Measurements from ENCODE around the gene KDM4D.

Gene KDM4D

DNA sequence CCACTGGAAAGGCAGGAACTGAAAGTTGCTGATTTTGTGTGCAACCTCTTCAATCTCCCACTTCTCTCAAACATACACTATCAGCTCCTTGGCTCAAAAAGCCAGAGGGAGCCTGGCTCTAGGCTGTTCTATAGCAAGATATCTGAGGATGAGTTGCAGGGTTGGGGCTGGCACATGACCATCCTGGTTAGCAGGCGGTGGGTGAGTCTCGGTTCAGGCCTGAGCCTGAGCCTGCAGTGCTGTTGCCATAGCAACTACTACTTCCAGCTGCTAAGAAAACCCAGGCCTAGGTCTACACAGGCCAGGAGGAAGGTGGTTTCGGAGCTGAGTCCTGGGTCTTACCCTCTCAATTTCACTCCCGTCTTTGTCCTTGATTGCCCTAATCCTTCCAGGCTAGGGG, 39.1 kb upstream of the KDM4D start:
- Histone ChIP-seq H3K9ac (ENCODE audit: low read length) (no peak overlapping the region), H3K4me3 (ENCODE audit: low read depth in 1 of 2, low read length in 2 of 2) (no peak overlapping the region), H3K36me3 (ENCODE audit: insufficient read depth, low read length) (no peaks in the 10 kb centered on the region), H3K27me3 (ENCODE audit: control insufficient read depth in 1 of 2, insufficient read depth in 2 of 2, low read length in 2 of 2) (no peaks in the 10 kb centered on the region), H3K27ac (ENCODE audit: low read depth, low read length) (no peak overlapping the region), H3K4me1 (ENCODE audit: insufficient read depth, low read length) (no peaks in the 10 kb centered on the region), H3K9me3 (ENCODE audit: low read length) (no peaks in the 10 kb centered on the region)

DNA sequence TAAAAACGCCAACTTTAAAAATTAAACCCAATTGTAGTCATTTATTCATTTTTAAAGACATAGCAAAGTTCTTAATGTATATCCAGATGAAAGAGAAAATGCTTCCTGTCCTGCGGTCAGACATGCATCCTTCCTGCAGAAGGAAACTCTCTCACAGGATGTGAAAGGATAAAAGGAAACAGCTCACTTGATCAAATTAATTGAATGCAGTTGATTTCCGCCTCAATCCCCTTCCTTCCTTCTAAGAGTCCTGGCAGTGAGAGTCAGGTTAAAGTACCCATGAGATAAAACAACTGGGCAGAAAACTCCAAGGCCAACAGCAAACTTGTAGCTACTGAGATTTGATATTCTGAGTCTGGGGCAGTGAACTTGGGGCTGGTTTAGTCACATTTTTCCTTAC, 38.7 kb upstream of the KDM4D start:
- no peak overlapping the region for H3K9ac ChIP-seq (ENCODE audit: low read length)
- no peaks in the 10 kb centered on the region for H3K36me3 ChIP-seq (ENCODE audit: insufficient read depth, low read length)
- H3K4me3 ChIP-seq (ENCODE audit: low read depth in 1 of 2, low read length in 2 of 2): no peak overlapping the region
- no peaks in the 10 kb centered on the region for H3K9me3 ChIP-seq (ENCODE audit: low read length)
- H3K27me3 ChIP-seq (ENCODE audit: control insufficient read depth in 1 of 2, insufficient read depth in 2 of 2, low read length in 2 of 2): no peaks in the 10 kb centered on the region
- no peaks in the 10 kb centered on the region for H3K4me1 ChIP-seq (ENCODE audit: insufficient read depth, low read length)
- H3K27ac ChIP-seq (ENCODE audit: low read depth, low read length): no peak overlapping the region

DNA sequence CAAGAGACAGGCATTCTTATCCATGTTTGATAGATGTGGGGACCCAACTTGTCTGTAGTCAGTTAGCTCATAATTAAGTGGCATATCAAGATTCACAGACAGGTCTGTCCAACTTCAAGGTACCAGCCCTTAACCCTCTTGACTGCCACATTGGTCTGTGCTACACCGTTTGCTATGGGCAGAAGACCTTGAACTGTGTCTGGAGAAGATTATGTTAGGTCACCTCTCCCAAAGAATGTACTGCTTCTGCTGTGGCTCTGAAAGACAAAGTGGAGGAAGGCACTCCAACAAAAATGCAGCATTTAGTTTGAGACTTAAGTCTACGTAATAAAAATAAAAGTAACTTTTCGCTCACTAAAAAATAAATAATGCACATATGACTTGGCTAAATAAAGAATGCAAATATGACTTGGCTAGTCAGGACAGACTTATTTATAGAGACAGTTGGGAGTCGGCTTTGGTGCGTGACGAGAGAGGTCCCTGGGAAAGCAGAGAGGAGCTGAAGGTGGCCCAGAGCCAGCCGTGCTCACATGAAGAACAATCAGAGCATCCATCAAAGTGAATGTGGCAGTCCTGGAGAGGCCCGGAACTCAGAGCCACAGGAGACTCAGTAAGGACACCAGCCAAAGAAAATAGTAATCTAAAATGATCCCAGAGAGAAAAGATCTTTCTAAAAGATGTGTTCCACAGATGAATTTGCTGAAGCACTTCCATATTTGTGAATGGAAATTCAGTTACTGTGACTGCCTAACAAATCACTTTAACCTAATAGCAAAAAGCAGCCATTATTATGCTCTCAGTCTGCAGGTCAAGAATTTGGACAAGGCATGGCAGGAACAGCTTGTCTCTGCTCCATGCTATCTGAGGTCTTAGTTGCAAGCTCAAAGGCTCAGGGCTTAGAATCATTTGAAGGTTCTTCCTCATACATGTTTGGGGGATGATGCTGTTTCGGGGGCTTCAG, 35.1 kb upstream of the KDM4D start:
- no peaks in the 10 kb centered on the region for H3K4me1 ChIP-seq (ENCODE audit: insufficient read depth, low read length)
- H3K9me3 ChIP-seq (ENCODE audit: low read length): no peaks in the 10 kb centered on the region
- no peaks in the 10 kb centered on the region for H3K27me3 ChIP-seq (ENCODE audit: control insufficient read depth in 1 of 2, insufficient read depth in 2 of 2, low read length in 2 of 2)
- H3K9ac ChIP-seq (ENCODE audit: low read length): no peak overlapping the region
- no peak overlapping the region for H3K27ac ChIP-seq (ENCODE audit: low read depth, low read length)
- H3K4me3 ChIP-seq (ENCODE audit: low read depth in 1 of 2, low read length in 2 of 2): no peak overlapping the region
- H3K36me3 ChIP-seq (ENCODE audit: insufficient read depth, low read length): no peaks in the 10 kb centered on the region

DNA sequence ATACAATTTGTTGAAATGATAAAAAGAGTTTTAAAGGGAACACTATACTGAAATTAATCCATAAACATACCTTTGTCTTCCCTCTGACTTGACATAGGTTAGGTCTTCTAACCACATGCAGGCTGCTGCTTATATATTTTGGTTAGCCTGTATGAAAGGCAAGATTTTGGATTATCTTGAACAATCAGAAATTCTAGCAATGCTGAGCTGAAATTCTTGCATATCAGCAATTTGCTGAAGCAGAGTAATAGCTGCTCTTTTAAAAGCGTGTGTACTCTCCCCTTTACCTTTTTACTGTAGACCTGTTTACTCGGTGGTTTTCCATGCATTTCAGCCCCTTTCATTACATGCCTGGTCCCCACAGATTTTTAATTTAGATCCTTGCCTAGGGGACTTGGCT, 34.2 kb upstream of the KDM4D start:
- Histone ChIP-seq H3K9me3 (ENCODE audit: low read length) (no peaks in the 10 kb centered on the region), H3K9ac (ENCODE audit: low read length) (no peak overlapping the region), H3K27me3 (ENCODE audit: control insufficient read depth in 1 of 2, insufficient read depth in 2 of 2, low read length in 2 of 2) (no peaks in the 10 kb centered on the region), H3K4me1 (ENCODE audit: insufficient read depth, low read length) (no peaks in the 10 kb centered on the region), H3K4me3 (ENCODE audit: low read depth in 1 of 2, low read length in 2 of 2) (no peak overlapping the region), H3K27ac (ENCODE audit: low read depth, low read length) (no peak overlapping the region), H3K36me3 (ENCODE audit: insufficient read depth, low read length) (no peaks in the 10 kb centered on the region)

DNA sequence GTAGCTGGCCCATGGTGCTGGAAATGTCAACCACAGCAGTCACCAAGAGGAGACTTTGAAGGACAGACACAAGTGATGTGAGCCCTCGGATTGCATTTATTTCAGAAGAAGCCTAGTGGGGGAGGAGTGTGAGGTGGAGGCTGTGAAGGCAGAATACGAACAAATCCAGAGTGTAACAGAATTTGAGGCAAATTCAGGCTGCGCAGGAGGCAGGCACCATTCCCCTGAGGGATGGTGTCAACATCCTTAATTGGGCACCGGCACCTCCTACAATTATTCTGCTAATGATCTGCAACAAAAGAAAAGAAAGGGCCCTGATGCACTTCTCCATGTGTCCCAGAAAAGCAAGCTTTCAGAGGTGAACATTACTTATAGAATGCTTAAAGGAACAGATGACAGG, 32.4 kb upstream of the KDM4D start:
- no peaks in the 10 kb centered on the region for H3K9me3 ChIP-seq (ENCODE audit: low read length)
- no peak overlapping the region for H3K4me3 ChIP-seq (ENCODE audit: low read depth in 1 of 2, low read length in 2 of 2)
- no peaks in the 10 kb centered on the region for H3K27me3 ChIP-seq (ENCODE audit: control insufficient read depth in 1 of 2, insufficient read depth in 2 of 2, low read length in 2 of 2)
- H3K36me3 ChIP-seq (ENCODE audit: insufficient read depth, low read length): no peaks in the 10 kb centered on the region
- H3K4me1 ChIP-seq (ENCODE audit: insufficient read depth, low read length): no peaks in the 10 kb centered on the region
- H3K27ac ChIP-seq (ENCODE audit: low read depth, low read length): no peak overlapping the region
- H3K9ac ChIP-seq (ENCODE audit: low read length): no peak overlapping the region

DNA sequence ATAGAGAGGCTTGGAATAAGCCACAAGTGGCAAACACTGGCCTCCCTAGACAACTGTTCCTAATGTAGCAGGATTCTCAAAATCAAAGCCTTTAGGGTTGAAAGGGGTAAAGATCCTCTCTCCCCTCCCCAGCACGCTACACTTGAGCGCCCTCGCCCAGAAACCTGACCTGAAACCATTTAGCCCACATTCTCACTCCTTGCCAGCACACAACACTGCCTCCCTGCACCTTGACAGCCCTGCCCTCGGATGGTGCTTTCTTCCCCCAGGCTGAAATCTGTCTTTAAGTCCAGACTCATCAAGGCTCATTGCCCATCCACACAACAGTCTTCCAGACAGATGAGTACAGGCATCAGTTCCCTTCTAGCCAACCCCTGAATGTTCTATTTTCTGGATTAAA, 26.7 kb upstream of the KDM4D start:
- Histone ChIP-seq H3K36me3 (ENCODE audit: insufficient read depth, low read length) (no peaks in the 10 kb centered on the region), H3K4me3 (ENCODE audit: low read depth in 1 of 2, low read length in 2 of 2) (no peak overlapping the region), H3K27me3 (ENCODE audit: control insufficient read depth in 1 of 2, insufficient read depth in 2 of 2, low read length in 2 of 2) (no peaks in the 10 kb centered on the region), H3K27ac (ENCODE audit: low read depth, low read length) (no peak overlapping the region), H3K4me1 (ENCODE audit: insufficient read depth, low read length) (no peaks in the 10 kb centered on the region), H3K9me3 (ENCODE audit: low read length) (no peaks in the 10 kb centered on the region), H3K9ac (ENCODE audit: low read length) (no peak overlapping the region)

DNA sequence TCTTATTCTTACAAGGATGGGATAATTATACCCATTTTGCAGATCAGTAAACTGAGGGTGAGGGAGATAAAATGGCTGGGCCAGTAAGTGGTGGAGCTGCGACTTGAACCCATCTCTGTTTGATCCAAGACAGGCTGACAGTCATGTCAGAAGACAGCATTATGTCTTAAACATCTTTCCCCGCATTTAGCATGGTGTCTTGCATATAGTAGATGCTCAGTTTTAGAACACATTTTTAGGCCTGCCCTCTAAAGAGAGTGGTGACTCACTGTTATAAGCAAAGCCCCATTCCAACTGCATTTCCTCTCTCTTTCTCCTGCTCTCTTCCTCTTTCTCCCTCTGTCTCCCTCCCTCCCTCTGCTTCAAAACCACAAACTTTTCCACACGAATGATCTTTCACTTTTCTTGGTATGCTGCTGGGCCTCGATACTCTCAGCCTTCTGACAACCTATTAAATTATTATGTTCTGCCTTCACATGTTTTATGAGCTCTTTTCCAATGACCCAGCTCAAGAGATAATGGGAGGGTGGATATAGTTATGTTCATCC, 25.4 kb upstream of the KDM4D start:
- Histone ChIP-seq H3K27ac (ENCODE audit: low read depth, low read length) (no peak overlapping the region), H3K27me3 (ENCODE audit: control insufficient read depth in 1 of 2, insufficient read depth in 2 of 2, low read length in 2 of 2) (no peaks in the 10 kb centered on the region), H3K9ac (ENCODE audit: low read length) (no peak overlapping the region), H3K36me3 (ENCODE audit: insufficient read depth, low read length) (no peaks in the 10 kb centered on the region), H3K4me1 (ENCODE audit: insufficient read depth, low read length) (no peaks in the 10 kb centered on the region), H3K9me3 (ENCODE audit: low read length) (no peaks in the 10 kb centered on the region), H3K4me3 (ENCODE audit: low read depth in 1 of 2, low read length in 2 of 2) (no peak overlapping the region)

DNA sequence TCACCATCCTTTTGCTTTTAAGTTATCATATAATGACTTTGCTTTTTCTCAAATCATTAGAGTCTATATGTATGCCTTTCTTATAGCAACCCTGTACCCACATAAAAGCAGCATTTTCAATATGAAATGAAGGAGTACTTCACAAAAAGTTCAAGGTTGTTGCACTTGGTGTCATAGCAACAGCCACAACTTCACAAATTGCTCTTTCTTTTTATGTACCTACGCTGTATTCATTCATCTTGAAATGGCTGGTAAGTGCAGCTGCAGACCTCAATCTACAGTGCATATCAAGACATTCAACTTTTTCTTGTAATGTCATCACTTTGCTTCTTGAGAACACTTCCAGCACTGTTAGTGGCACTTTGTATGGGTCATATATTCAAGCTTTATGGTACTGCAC, 18.8 kb upstream of the KDM4D start:
- H3K27me3 ChIP-seq (ENCODE audit: control insufficient read depth in 1 of 2, insufficient read depth in 2 of 2, low read length in 2 of 2): no peaks in the 10 kb centered on the region
- no peak overlapping the region for H3K4me3 ChIP-seq (ENCODE audit: low read depth in 1 of 2, low read length in 2 of 2)
- no peak overlapping the region for H3K27ac ChIP-seq (ENCODE audit: low read depth, low read length)

DNA sequence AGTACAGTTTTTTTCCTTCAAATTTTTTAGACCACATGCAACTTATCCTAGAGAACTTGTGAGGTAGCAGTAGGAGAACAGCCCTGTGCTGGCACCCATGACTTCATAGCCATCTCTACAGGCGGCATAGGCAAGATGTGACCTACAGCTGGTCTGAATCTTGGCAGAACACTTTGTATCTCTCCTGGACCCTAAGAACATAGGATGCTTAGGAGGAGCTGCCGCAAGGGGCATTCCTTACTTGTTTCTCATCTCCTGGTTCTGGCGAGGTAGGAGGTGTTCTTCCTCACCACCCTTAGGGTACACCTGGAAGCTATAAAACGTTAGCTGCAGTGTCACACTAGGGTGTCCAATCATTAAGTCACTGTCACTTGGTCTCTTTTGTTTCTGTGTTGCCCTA, 16.5 kb upstream of the KDM4D start:
- Histone ChIP-seq H3K27me3 (ENCODE audit: control insufficient read depth in 1 of 2, insufficient read depth in 2 of 2, low read length in 2 of 2) (no peaks in the 10 kb centered on the region), H3K9ac (ENCODE audit: low read length) (no peak overlapping the region), H3K9me3 (ENCODE audit: low read length) (no peaks in the 10 kb centered on the region), H3K4me3 (ENCODE audit: low read depth in 1 of 2, low read length in 2 of 2) (no peak overlapping the region), H3K27ac (ENCODE audit: low read depth, low read length) (no peak overlapping the region), H3K36me3 (ENCODE audit: insufficient read depth, low read length) (peaks cover 7% of the 10 kb centered on the region), H3K4me1 (ENCODE audit: insufficient read depth, low read length) (no peaks in the 10 kb centered on the region)

More for the DNA sequence above, 18.8 kb upstream of the KDM4D start:
- Histone ChIP-seq H3K9me3 (ENCODE audit: low read length) (no peaks in the 10 kb centered on the region), H3K36me3 (ENCODE audit: insufficient read depth, low read length) (no peaks in the 10 kb centered on the region), H3K9ac (ENCODE audit: low read length) (no peak overlapping the region), H3K4me1 (ENCODE audit: insufficient read depth, low read length) (no peaks in the 10 kb centered on the region)

DNA sequence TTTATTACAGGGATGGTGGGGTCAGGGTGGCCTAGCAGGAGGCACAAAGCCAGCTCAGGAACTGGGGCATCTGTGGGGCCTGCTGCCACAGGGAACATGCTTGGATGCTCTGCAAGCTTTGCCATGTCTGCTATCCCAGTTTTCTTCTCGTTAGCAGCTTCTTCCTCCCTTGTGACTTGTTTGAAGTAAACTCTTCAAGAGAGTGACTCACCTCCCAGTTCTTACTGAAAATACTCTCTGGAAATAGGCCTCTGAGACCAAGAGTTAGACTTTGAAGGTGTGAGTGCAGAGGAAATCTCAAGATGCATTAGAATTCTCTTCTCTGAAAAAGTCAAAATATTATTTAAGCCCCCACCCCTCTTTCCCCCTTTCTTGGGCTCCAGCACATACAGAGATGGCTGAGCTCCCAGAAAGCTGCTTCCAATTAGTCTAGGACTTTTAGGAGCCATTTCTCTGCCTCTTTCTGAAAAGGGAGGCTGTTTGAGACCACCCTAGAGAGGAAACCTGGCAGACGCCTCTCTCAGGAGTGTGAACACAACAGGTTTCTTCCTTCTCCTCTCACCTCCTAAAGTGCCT, 15.3 kb upstream of the KDM4D start:
- H3K27ac ChIP-seq (ENCODE audit: low read depth, low read length): no peak overlapping the region

DNA sequence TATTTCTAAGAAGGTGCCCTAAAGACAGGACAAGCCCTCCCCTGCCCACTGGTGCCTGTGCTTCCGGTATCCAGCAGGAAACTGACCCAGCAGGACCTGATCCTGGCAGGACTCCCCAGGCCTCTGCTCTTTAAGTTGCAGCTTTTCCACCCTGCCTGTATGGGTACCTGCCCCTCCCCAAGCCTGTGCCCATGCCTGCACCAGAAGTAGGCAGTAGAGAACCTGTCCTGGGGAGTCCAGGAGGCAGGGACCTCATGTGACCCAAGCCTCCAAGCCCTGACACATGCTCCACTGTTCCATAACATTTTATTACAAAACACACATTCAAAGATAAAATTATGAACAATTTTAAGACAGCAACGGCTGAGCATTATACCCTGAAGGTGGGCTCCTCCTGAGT, 14.3 kb upstream of the KDM4D start:
- Histone ChIP-seq H3K27ac (ENCODE audit: low read depth, low read length) (no peak overlapping the region), H3K4me1 (ENCODE audit: insufficient read depth, low read length) (no peaks in the 10 kb centered on the region), H3K9me3 (ENCODE audit: low read length) (no peaks in the 10 kb centered on the region), H3K36me3 (ENCODE audit: insufficient read depth, low read length) (peaks cover 27% of the 10 kb centered on the region), H3K4me3 (ENCODE audit: low read depth in 1 of 2, low read length in 2 of 2) (no peak overlapping the region), H3K27me3 (ENCODE audit: control insufficient read depth in 1 of 2, insufficient read depth in 2 of 2, low read length in 2 of 2) (no peaks in the 10 kb centered on the region), H3K9ac (ENCODE audit: low read length) (no peak overlapping the region)

More for the DNA sequence above, 15.3 kb upstream of the KDM4D start:
- H3K9me3 ChIP-seq (ENCODE audit: low read length): no peaks in the 10 kb centered on the region
- no peak overlapping the region for H3K9ac ChIP-seq (ENCODE audit: low read length)
- no peaks in the 10 kb centered on the region for H3K27me3 ChIP-seq (ENCODE audit: control insufficient read depth in 1 of 2, insufficient read depth in 2 of 2, low read length in 2 of 2)
- H3K4me1 ChIP-seq (ENCODE audit: insufficient read depth, low read length): no peaks in the 10 kb centered on the region
- H3K4me3 ChIP-seq (ENCODE audit: low read depth in 1 of 2, low read length in 2 of 2): no peak overlapping the region
- H3K36me3 ChIP-seq (ENCODE audit: insufficient read depth, low read length): peaks cover 19% of the 10 kb centered on the region
